ENCODE measurements around the gene PRRC2C. TPM values are rescaled to one million over a fixed set of nuclear protein-coding genes. Genes with fewer than 3 reads are reported as not detected.

Gene PRRC2C
- total and polyA plus RNA-seq, 12 donors: 44.4 to 103 (median 62.9) TPM

GRCh38 chr1:171495444-171495843 lies 10.1 kb downstream of the PRRC2C start:
- Histone ChIP-seq H3K36me3 (replicated peaks in 1 of 2) (no peaks in the 10 kb centered on the region), H3K4me3 (no peak overlapping the region), H3K27ac (no peak overlapping the region), H3K9me3 (replicated peaks in 1 of 3) (no peaks in the 10 kb centered on the region), H3K4me1 (replicated peaks in 1 of 2) (peaks cover 19 to 53% of the 10 kb centered on the region in 2 donors), H3K27me3 (no peaks in the 10 kb centered on the region)
- no peak for DNase-seq
- no peak for TF ChIP-seq CTCF (IDR thresholded peaks at IDR 0.05)
- no peak for TF ChIP-seq POLR2A (IDR thresholded peaks at IDR 0.05)
- intact Hi-C loops (cut with DNase I): no loop called here

GRCh38 chr1:171500304-171500703 lies 15.0 kb downstream of the PRRC2C start:
- 81 to 85% (median 82%) methylated on average over 3 of the region's 3 CpGs for WGBS, 4 donors
- no peak for DNase-seq
- TF ChIP-seq POLR2A (IDR thresholded peaks at IDR 0.05) (no peak), CTCF (IDR thresholded peaks at IDR 0.05) (no peak)
- Histone ChIP-seq H3K4me3 (no peak overlapping the region), H3K4me1 (replicated peaks in 1 of 2) (peaks cover 15 to 39% of the 10 kb centered on the region in 2 donors), H3K27me3 (no peaks in the 10 kb centered on the region), H3K36me3 (replicated peaks in 1 of 2) (no peaks in the 10 kb centered on the region), H3K9me3 (replicated peaks in 1 of 3) (no peaks in the 10 kb centered on the region), H3K27ac (no peak overlapping the region)
- intact Hi-C loops (cut with DNase I): no loop called here

- Histone ChIP-seq H3K9me3 (replicated peaks in 1 of 3) (no peaks in the 10 kb centered on the region), H3K27ac (no peak overlapping the region), H3K36me3 (replicated peaks in 1 of 2) (no peaks in the 10 kb centered on the region), H3K4me1 (replicated peaks in 1 of 2) (peaks cover 11 to 34% of the 10 kb centered on the region in 2 donors), H3K4me3 (no peak overlapping the region), H3K27me3 (no peaks in the 10 kb centered on the region)
- 90 to 98% (median 97%) methylated on average over 4 of the region's 4 CpGs for WGBS, 4 donors
- intact Hi-C loops (cut with DNase I): no loop called here
- no peak for DNase-seq
- TF ChIP-seq POLR2A (IDR thresholded peaks at IDR 0.05): no peak
- no peak for TF ChIP-seq CTCF (IDR thresholded peaks at IDR 0.05)
These were observed 15.5 kb downstream of the PRRC2C start for GRCh38 chr1:171500803-171501202.

- Histone ChIP-seq H3K27me3 (no peaks in the 10 kb centered on the region), H3K4me3 (no peak overlapping the region), H3K9me3 (replicated peaks in 1 of 3) (no peaks in the 10 kb centered on the region), H3K36me3 (replicated peaks in 1 of 2) (no peaks in the 10 kb centered on the region), H3K27ac (no peak overlapping the region), H3K4me1 (replicated peaks in 1 of 2) (peaks cover 11 to 36% of the 10 kb centered on the region in 2 donors)
- TF ChIP-seq CTCF (IDR thresholded peaks at IDR 0.05) (no peak), POLR2A (IDR thresholded peaks at IDR 0.05) (no peak)
- DNase-seq: no peak
- intact Hi-C loops (cut with DNase I): no loop called here
These were observed 16.1 kb downstream of the PRRC2C start for GRCh38 chr1:171501305-171502024.

Measured in adrenal gland (tissue), 12 donors.